GM12878 (cell line): ENCODE data around the gene B3GAT2.

ENCODE experiments used
- ASH2L ChIP-seq: fragments of 300-600, 200-600 bp; sonication (generic); IDR thresholded peaks from 2 replicates; pipeline ENCODE4 v1.6.1; 2017; ENCODE audit warnings: low read depth, mild to moderate bottlenecking, borderline replicate concordance
- CEBPB ChIP-seq, 2 experiments: fragments of 150-350 bp in 1 of 2; IDR thresholded peaks; 2 replicates each; pipeline ENCODE4 v1.6.1; 2012 to 2014; ENCODE audit warnings: low read depth in 2 of 2, low read length in 2 of 2, borderline replicate concordance in 1 of 2, inconsistent platforms in 1 of 2
- KLF5 ChIP-seq: fragments of 450-650 bp; IDR thresholded peaks from 2 replicates; pipeline ENCODE4 v1.6.1; 2014; ENCODE audit warnings: mild to moderate bottlenecking; ENCODE audit not compliant: partially characterized antibody
- SREBF2 ChIP-seq: IDR thresholded peaks from 2 replicates; pipeline ENCODE4 v1.6.1; 2012; ENCODE audit warnings: mild to moderate bottlenecking, low read length
- TCF12 ChIP-seq: IDR thresholded peaks from 2 replicates; pipeline ENCODE4 v1.6.1; 2011; ENCODE audit warnings: low read depth, mild to moderate bottlenecking, low read length
- TCF7 ChIP-seq: IDR thresholded peaks from 2 replicates; pipeline ENCODE4 v1.6.1; 2014; ENCODE audit warnings: antibody characterized with exemption, borderline replicate concordance
- ZNF384 ChIP-seq: IDR thresholded peaks from 2 replicates; pipeline ENCODE4 v1.6.1; 2012; ENCODE audit warnings: low read depth, mild to moderate bottlenecking, low read length, improper control_type of control experiment, borderline replicate concordance
- ZSCAN29 ChIP-seq: fragments of 450-650 bp; IDR thresholded peaks from 2 replicates; pipeline ENCODE4 v1.6.1; 2017; ENCODE audit warnings: mild to moderate bottlenecking, moderate library complexity
- TF ChIP-seq, protein P1 (sequence below), 3 experiments: IDR thresholded peaks in 2 of 3; conservative IDR thresholded peaks in 1 of 3; 2 replicates each; pipeline ENCODE4 v1.5.1; 2011; ENCODE audit warnings: low read depth in 3 of 3, low read length in 3 of 3, mild to moderate bottlenecking in 3 of 3, control low read depth in 2 of 3, moderate library complexity in 2 of 3, inconsistent platforms in 1 of 3, mixed read lengths in 1 of 3; ENCODE audit not compliant: control insufficient read depth in 2 of 3, insufficient read depth in 1 of 3; ENCODE audit errors: extremely low read depth in 1 of 3

DNA sequence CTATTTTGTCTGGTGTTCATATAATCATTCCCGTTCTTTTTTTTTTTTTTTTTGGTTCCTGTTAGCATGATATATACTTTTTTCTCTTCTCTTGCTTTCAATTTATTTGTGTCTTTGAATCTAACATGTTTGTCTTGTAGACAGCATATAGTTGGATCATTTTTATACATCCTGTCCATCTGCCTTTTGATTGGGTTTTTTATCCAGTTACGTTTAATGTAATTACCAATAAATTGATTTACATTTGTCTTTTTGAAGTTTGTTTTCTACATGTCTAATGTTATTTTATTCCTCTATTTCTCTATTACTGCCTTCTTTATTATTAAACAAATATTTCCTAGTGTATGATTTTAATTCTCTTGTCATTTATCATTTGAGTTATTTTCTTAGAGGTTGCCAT lies 84.4 kb downstream of the B3GAT2 start:
- TF ChIP-seq SREBF2 = no peak
- no peak for TF ChIP-seq KLF5
- no peak for TF ChIP-seq ASH2L
- TF ChIP-seq TCF7 = no peak
- TF ChIP-seq ZSCAN29 = no peak
- no peak for TF ChIP-seq CEBPB (IDR thresholded peaks at IDR 0.05; ENCODE audit: borderline replicate concordance in 1 of 2, low read depth in 2 of 2, low read length in 2 of 2)
- TF ChIP-seq, protein P1, sequence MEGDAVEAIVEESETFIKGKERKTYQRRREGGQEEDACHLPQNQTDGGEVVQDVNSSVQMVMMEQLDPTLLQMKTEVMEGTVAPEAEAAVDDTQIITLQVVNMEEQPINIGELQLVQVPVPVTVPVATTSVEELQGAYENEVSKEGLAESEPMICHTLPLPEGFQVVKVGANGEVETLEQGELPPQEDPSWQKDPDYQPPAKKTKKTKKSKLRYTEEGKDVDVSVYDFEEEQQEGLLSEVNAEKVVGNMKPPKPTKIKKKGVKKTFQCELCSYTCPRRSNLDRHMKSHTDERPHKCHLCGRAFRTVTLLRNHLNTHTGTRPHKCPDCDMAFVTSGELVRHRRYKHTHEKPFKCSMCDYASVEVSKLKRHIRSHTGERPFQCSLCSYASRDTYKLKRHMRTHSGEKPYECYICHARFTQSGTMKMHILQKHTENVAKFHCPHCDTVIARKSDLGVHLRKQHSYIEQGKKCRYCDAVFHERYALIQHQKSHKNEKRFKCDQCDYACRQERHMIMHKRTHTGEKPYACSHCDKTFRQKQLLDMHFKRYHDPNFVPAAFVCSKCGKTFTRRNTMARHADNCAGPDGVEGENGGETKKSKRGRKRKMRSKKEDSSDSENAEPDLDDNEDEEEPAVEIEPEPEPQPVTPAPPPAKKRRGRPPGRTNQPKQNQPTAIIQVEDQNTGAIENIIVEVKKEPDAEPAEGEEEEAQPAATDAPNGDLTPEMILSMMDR (IDR thresholded peaks at IDR 0.05 in 2 of 3, conservative IDR thresholded peaks at IDR 0.05 in 1 of 3; ENCODE audit: control insufficient read depth in 2 of 3, extremely low read depth in 1 of 3, insufficient read depth in 1 of 3, low read depth in 3 of 3, low read length in 3 of 3) = no peak
- no peak for TF ChIP-seq TCF12
- no peak for TF ChIP-seq ZNF384
